ENCODE results near the gene HCAR2. TPM values are rescaled to one million over a fixed set of nuclear protein-coding genes. Genes with fewer than 3 reads are reported as not detected.
"Not testable (repeated sequence)": the region's sequence is repeated elsewhere in the genome, so short reads cannot be mapped to it uniquely, and the experiment has no call there.

The HCAR2 gene
- polyA plus RNA-seq, 1 donor: 2.6 TPM

- H3K4me1 ChIP-seq (ENCODE audit: control insufficient read depth, insufficient read depth, low read length): no peaks in the 10 kb centered on the region
- H3K36me3 ChIP-seq (ENCODE audit: control insufficient read depth, insufficient read depth, low read length): no peaks in the 10 kb centered on the region
- no peak overlapping the region for H3K27ac ChIP-seq (ENCODE audit: low read length)
- WGBS (ENCODE audit: insufficient coverage, low lambda C conversion rate): no CpG with 5 or more reads among the region's 5 CpGs
- H3K27me3 ChIP-seq (ENCODE audit: control insufficient read depth, insufficient read depth, low read length): no peaks in the 10 kb centered on the region
- H3K9me3 ChIP-seq (ENCODE audit: control insufficient read depth, low read depth, low read length): no peaks in the 10 kb centered on the region
- no peak overlapping the region for H3K4me3 ChIP-seq (ENCODE audit: low read length)
- DNase-seq: no peak
Observed at GRCh38 chr12:122687086-122687485, 16.1 kb downstream of the HCAR2 start.

GRCh38 chr12:122686538-122686937 is 16.6 kb downstream of the HCAR2 start:
- WGBS (ENCODE audit: insufficient coverage, low lambda C conversion rate): 100% methylated on average over 1 of the region's 3 CpGs
- Histone ChIP-seq H3K27ac (ENCODE audit: low read length) (no peak overlapping the region), H3K36me3 (ENCODE audit: control insufficient read depth, insufficient read depth, low read length) (no peaks in the 10 kb centered on the region)

GRCh38 chr12:122684297-122684813 is 18.8 kb downstream of the HCAR2 start:
- Histone ChIP-seq H3K36me3 (ENCODE audit: control insufficient read depth, insufficient read depth, low read length) (no peaks in the 10 kb centered on the region), H3K27me3 (ENCODE audit: control insufficient read depth, insufficient read depth, low read length) (no peaks in the 10 kb centered on the region), H3K4me3 (ENCODE audit: low read length) (no peak overlapping the region), H3K27ac (ENCODE audit: low read length) (no peak overlapping the region), H3K9me3 (ENCODE audit: control insufficient read depth, low read depth, low read length) (no peaks in the 10 kb centered on the region), H3K4me1 (ENCODE audit: control insufficient read depth, insufficient read depth, low read length) (no peaks in the 10 kb centered on the region)
- DNase-seq: no peak
- 57% methylated on average over 1 of the region's 5 CpGs for WGBS (ENCODE audit: insufficient coverage, low lambda C conversion rate)

More at GRCh38 chr12:122686538-122686937, 16.6 kb downstream of the HCAR2 start:
- Histone ChIP-seq H3K9me3 (ENCODE audit: control insufficient read depth, low read depth, low read length) (no peaks in the 10 kb centered on the region), H3K4me1 (ENCODE audit: control insufficient read depth, insufficient read depth, low read length) (no peaks in the 10 kb centered on the region), H3K4me3 (ENCODE audit: low read length) (no peak overlapping the region), H3K27me3 (ENCODE audit: control insufficient read depth, insufficient read depth, low read length) (no peaks in the 10 kb centered on the region)
- no peak for DNase-seq

GRCh38 chr12:122681814-122682213 is 21.3 kb downstream of the HCAR2 start:
- Histone ChIP-seq H3K4me3 (ENCODE audit: low read length) (no peak overlapping the region), H3K4me1 (ENCODE audit: control insufficient read depth, insufficient read depth, low read length) (no peaks in the 10 kb centered on the region), H3K36me3 (ENCODE audit: control insufficient read depth, insufficient read depth, low read length) (no peaks in the 10 kb centered on the region), H3K9me3 (ENCODE audit: control insufficient read depth, low read depth, low read length) (no peaks in the 10 kb centered on the region), H3K27ac (ENCODE audit: low read length) (no peak overlapping the region), H3K27me3 (ENCODE audit: control insufficient read depth, insufficient read depth, low read length) (no peaks in the 10 kb centered on the region)
- DNase-seq: no peak
- no CpG with 5 or more reads among the region's 4 CpGs for WGBS (ENCODE audit: insufficient coverage, low lambda C conversion rate)

- H3K27me3 ChIP-seq (ENCODE audit: control insufficient read depth, insufficient read depth, low read length); DNase-seq; H3K4me3 ChIP-seq (ENCODE audit: low read length); H3K9me3 ChIP-seq (ENCODE audit: control insufficient read depth, low read depth, low read length); H3K36me3 ChIP-seq (ENCODE audit: control insufficient read depth, insufficient read depth, low read length); H3K27ac ChIP-seq (ENCODE audit: low read length); H3K4me1 ChIP-seq (ENCODE audit: control insufficient read depth, insufficient read depth, low read length): not testable (repeated sequence)
- no CpG with 5 or more reads among the region's 6 CpGs for WGBS (ENCODE audit: insufficient coverage, low lambda C conversion rate)
Observed at GRCh38 chr12:122680989-122681388, 22.2 kb downstream of the HCAR2 start.

- not testable (repeated sequence) for H3K36me3 ChIP-seq (ENCODE audit: control insufficient read depth, insufficient read depth, low read length); H3K27me3 ChIP-seq (ENCODE audit: control insufficient read depth, insufficient read depth, low read length); DNase-seq; H3K4me1 ChIP-seq (ENCODE audit: control insufficient read depth, insufficient read depth, low read length); H3K27ac ChIP-seq (ENCODE audit: low read length); H3K9me3 ChIP-seq (ENCODE audit: control insufficient read depth, low read depth, low read length); H3K4me3 ChIP-seq (ENCODE audit: low read length)
- whole genome bisulfite sequencing (ENCODE audit: insufficient coverage, low lambda C conversion rate): no CpG with 5 or more reads among the region's 32 CpGs
Observed at GRCh38 chr12:122676781-122677180, 26.4 kb downstream of the HCAR2 start.

- not testable (repeated sequence) for H3K27ac ChIP-seq (ENCODE audit: low read length); H3K27me3 ChIP-seq (ENCODE audit: control insufficient read depth, insufficient read depth, low read length); H3K4me1 ChIP-seq (ENCODE audit: control insufficient read depth, insufficient read depth, low read length); H3K36me3 ChIP-seq (ENCODE audit: control insufficient read depth, insufficient read depth, low read length); H3K9me3 ChIP-seq (ENCODE audit: control insufficient read depth, low read depth, low read length); DNase-seq; H3K4me3 ChIP-seq (ENCODE audit: low read length)
- no CpG with 5 or more reads among the region's 8 CpGs for WGBS (ENCODE audit: insufficient coverage, low lambda C conversion rate)
Observed at GRCh38 chr12:122676015-122676414, 27.1 kb downstream of the HCAR2 start.

- Histone ChIP-seq H3K4me1 (ENCODE audit: control insufficient read depth, insufficient read depth, low read length) (no peaks in the 10 kb centered on the region), H3K27ac (ENCODE audit: low read length) (no peak overlapping the region), H3K36me3 (ENCODE audit: control insufficient read depth, insufficient read depth, low read length) (no peaks in the 10 kb centered on the region), H3K9me3 (ENCODE audit: control insufficient read depth, low read depth, low read length) (no peaks in the 10 kb centered on the region), H3K4me3 (ENCODE audit: low read length) (no peak overlapping the region), H3K27me3 (ENCODE audit: control insufficient read depth, insufficient read depth, low read length) (no peaks in the 10 kb centered on the region)
- DNase-seq: no peak
- no CpG with 5 or more reads among the region's 2 CpGs for WGBS (ENCODE audit: insufficient coverage, low lambda C conversion rate)
Observed at GRCh38 chr12:122672515-122672914, 30.6 kb downstream of the HCAR2 start.

- Histone ChIP-seq H3K9me3 (ENCODE audit: control insufficient read depth, low read depth, low read length) (no peaks in the 10 kb centered on the region), H3K4me3 (ENCODE audit: low read length) (no peak overlapping the region), H3K27me3 (ENCODE audit: control insufficient read depth, insufficient read depth, low read length) (no peaks in the 10 kb centered on the region), H3K27ac (ENCODE audit: low read length) (no peak overlapping the region), H3K4me1 (ENCODE audit: control insufficient read depth, insufficient read depth, low read length) (no peaks in the 10 kb centered on the region), H3K36me3 (ENCODE audit: control insufficient read depth, insufficient read depth, low read length) (no peaks in the 10 kb centered on the region)
- WGBS (ENCODE audit: insufficient coverage, low lambda C conversion rate): 80% methylated on average over 1 of the region's 5 CpGs
- no peak for DNase-seq
Observed at GRCh38 chr12:122669397-122670070, 33.6 kb downstream of the HCAR2 start.

GRCh38 chr12:122668268-122668667 is 34.9 kb downstream of the HCAR2 start:
- H3K36me3 ChIP-seq (ENCODE audit: control insufficient read depth, insufficient read depth, low read length): no peaks in the 10 kb centered on the region
- no peaks in the 10 kb centered on the region for H3K4me1 ChIP-seq (ENCODE audit: control insufficient read depth, insufficient read depth, low read length)
- H3K9me3 ChIP-seq (ENCODE audit: control insufficient read depth, low read depth, low read length): no peaks in the 10 kb centered on the region
- no peak overlapping the region for H3K27ac ChIP-seq (ENCODE audit: low read length)
- H3K27me3 ChIP-seq (ENCODE audit: control insufficient read depth, insufficient read depth, low read length): no peaks in the 10 kb centered on the region
- no CpG with 5 or more reads among the region's 2 CpGs for WGBS (ENCODE audit: insufficient coverage, low lambda C conversion rate)
- H3K4me3 ChIP-seq (ENCODE audit: low read length): no peak overlapping the region
- no peak for DNase-seq

GRCh38 chr12:122665759-122666158 is 37.4 kb downstream of the HCAR2 start:
- no peak for DNase-seq
- no peak overlapping the region for H3K27ac ChIP-seq (ENCODE audit: low read length)
- WGBS (ENCODE audit: insufficient coverage, low lambda C conversion rate): 80% methylated on average over 1 of the region's 5 CpGs

More at GRCh38 chr12:122665759-122666158, 37.4 kb downstream of the HCAR2 start:
- no peaks in the 10 kb centered on the region for H3K36me3 ChIP-seq (ENCODE audit: control insufficient read depth, insufficient read depth, low read length)
- H3K9me3 ChIP-seq (ENCODE audit: control insufficient read depth, low read depth, low read length): no peaks in the 10 kb centered on the region
- no peaks in the 10 kb centered on the region for H3K27me3 ChIP-seq (ENCODE audit: control insufficient read depth, insufficient read depth, low read length)
- H3K4me1 ChIP-seq (ENCODE audit: control insufficient read depth, insufficient read depth, low read length): no peaks in the 10 kb centered on the region
- H3K4me3 ChIP-seq (ENCODE audit: low read length): no peak overlapping the region
